ENCODE data around the gene ADORA1.

DNA sequence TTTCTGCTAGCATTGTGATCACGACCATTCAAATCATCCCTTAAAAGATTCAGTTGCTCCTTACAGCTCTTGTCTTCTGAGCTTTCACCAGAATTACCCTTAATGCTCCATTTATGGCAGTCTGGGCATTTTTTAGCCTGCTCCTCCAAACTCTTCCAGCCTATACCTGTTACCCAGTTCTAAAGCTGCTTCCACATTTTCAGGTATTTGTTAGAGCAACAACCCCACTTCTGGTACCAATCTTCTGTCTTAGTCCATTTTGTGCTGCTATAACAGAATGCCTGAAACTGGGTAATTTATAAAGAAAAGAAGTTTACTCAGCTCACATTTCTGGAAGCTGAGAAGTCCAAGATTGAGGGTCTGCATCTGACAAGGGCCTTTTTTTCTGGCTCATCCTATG, 30.9 kb downstream of the ADORA1 start:
- no peak for TF ChIP-seq TAF1 (IDR thresholded peaks at IDR 0.05; ENCODE audit: low read depth, low read length)
- no peak for TF ChIP-seq POLR2A (IDR thresholded peaks at IDR 0.05; ENCODE audit: low read depth, low read length)
- no peak for TF ChIP-seq POLR2AphosphoS5 (IDR thresholded peaks at IDR 0.05; ENCODE audit: low read depth, low read length)
